HG03095 (cell line): ENCODE measurements around the gene BCDIN3D.

ENCODE experiments used
- ATAC-seq: cut with Tn5 transposase; IDR thresholded peaks from one replicate; pipeline ENCODE4 v1.9.1; 2021; ENCODE audit warnings: moderate library complexity; ENCODE audit not compliant: unreplicated experiment

Gene BCDIN3D

DNA sequence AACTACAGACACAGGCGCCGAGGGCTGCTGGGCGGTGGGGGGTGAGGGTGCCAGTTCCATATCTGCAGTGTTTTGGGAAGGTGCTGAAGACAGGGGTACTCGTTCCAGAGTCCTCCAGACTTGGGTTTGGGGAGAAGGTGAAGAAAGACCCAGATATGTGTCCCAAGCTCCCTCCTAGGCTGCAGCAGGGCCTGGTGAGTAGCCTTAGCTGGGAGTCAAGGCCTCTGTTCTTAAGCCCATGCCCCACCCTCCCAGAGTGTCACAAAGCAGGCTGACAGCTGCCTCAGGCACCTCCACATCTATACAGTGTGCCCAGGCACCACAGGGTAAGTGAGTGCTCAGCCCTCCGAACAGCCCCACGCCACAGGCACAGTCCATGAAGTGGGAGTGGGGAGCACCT is 19.0 kb downstream of the BCDIN3D start:
- no peak for ATAC-seq

DNA sequence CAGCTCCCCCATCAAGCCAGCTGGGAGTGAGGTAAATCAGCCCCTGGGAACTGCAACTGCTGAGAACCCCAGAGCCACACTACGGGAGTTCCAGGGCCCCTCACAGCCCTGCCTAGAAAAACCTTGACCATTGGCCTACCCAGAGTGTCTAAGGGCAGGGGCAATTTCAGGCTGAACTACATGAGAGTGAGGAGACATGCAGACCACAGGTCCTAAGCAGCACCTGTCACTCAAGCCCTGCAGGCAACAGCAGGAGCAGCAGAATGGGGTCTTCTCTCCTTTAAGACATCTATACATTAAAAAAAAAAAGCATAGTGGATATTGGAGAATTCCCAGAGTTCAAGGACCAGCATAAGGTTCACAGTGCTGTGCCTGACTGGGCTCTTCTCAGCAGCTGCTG is 19.6 kb downstream of the BCDIN3D start:
- no peak for ATAC-seq

DNA sequence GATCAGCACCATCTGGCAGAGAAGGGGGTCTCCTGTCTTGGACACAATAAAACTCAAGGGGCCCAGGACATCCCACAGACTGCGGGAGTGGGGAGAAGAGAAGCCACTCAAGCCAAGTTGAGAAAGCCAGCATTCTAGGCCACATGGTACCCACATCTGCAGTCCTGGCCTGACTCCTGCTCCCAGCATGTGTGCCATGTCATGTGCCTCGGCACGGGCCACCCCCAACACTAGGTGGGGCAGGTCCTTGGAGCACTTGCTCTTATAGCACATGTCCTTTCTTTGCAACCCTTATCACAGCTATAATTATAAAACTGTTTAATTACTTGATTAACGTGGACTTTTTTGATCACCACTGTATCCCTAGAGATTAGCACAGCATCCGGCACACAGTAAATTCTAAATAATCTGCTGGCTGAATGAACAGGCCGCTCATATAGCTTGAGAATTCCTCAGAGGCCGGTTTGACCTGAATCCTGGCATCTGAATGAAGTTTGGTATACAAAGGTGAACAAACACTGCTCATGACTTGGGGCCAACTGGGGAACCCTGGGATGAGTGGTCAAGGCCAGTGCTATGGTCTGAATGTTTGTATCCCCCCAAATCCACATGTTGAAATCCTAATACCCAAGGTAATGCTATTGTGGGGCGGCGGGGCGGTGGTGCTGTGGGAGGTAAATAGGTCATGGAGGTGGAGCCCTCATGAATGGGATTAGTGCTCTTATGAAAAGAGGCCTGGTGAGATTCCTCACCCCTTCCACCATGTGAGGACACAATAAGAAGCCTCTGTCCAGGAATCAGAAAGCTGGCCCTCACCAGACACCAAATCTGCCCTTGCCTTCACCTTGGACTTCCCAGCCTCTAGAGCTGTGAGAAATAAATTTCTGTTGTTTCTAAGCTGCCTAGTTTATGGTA is 21.3 kb downstream of the BCDIN3D start:
- no peak for ATAC-seq

DNA sequence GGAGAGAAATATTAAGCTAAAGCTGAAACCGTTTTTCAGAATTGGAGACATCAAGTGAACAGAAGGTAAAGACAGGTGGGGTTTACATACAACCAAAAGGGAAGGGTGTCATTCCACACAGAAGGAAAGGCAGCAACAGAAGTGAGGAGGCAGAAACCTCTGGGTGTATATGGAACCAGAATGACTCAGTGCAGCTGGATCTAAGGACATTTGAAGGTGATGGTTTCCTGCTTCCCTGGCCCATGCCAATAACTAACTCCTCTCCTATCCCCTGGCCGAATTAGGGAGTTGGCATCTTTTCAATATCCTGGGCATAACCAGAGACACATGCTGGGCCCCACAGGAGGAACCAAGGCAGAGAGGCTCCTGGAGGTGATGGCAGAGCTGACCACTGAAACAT is 23.1 kb downstream of the BCDIN3D start:
- ATAC-seq: no peak

DNA sequence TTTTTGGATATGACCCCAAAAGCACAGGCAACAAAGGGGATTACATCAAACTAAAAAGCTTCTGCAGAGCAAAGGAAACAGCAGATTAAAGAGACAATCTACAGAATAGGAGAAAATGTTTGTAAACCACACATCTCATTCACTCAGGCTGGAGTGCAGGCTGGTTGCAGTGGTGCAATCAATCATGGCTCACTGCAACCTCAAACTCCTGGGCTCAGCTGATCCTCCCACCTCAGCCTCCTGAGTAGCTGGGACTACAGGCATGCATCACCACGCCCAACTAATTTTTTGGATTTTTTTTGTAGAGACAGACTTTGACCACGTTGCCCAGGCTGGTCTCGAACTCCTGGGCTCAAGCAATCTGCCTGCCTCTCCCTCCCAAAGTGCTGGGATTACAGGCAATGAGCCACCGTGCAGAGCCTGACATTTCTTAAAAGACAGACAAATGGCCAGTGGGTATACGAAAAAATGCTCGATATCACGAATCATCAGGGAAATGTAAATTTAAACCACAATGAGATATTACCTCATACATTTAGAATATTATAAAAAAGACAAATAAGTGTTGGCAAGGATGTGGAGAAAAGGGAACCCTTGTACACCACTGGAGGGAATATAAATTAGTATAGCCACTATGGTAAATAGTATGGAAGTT is 24.5 kb downstream of the BCDIN3D start:
- no peak for ATAC-seq

DNA sequence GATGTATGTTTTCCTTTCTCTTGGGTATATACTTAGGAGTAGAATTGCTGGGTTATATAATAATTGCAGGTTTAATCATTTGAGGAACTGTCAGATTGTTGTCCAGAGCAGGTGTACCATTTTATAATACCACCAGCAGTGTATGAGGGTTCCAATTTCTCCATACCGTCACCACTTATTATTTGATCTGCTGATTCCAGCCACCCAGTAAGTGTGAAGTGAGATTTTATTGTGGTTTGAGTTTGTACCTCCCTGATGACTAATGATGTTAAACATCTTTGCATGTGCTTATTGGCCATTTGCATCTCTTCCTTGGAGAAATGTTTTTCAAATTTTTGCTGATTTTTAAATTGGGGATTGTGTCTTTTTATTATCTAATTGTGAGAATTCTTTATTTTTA is 29.8 kb downstream of the BCDIN3D start:
- ATAC-seq: no peak

DNA sequence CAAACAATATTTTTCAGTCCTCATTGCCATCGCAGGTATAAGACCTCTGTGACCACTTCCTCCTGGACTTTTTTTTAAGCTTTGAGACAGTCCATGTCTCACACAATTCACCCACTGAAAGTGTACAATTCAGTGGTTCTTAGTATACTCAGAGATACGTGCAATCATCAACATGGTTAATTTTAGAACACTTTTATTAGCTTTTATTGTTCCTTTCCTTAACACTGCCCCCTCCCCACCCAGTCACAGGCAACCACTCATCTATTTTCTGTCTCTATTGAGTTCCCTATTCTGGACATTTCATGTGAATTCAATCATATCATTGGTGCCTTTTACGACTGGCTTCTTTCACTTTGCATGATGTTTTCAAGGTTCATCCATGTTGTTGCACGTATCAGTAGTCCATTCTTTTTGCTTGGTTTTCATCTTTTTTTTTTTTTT is 30.9 kb downstream of the BCDIN3D start:
- no peak for ATAC-seq

DNA sequence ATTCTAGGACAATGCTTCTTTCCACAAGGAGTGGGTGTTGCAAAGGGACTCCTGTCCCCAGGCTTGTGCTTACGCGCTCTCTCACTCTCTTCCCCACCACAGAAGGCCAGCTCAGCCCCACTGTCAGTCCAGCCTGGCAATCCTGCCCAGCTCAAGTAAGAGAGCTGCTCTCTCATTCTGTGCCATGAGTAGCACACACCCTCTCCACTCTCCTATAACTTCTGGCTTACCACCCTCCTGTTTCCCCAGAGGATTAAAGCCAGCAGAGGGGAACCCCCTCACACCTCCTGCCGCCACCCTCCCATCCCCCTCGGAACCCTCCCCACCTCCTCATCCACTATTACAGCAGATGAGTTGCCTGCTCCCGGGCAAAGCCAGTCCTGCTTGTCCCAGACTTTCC is 31.8 kb downstream of the BCDIN3D start:
- no peak for ATAC-seq

DNA sequence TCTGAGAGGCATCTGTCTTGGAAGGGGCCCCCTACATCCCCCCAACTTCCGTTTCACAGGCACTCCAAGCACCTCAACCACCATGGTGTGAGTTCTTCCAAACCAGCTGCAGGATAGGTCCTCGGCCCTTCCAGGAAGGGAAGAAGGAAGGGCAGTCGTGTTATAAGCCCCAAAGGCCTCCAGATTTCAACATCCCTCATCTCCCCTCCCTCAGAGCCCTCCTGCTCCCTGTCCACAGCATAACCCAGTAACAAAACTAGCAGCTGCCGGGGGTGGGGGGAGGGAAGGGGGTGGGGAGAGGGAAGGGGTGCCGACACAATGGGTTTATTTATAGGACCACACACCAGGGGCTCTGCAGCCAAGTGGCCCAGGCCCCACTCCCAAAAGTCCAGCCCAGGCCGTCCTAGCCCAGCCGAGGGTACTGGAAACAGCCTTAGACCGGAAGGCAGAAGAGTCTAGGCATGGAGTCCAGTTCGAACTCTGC is 33.0 kb downstream of the BCDIN3D start:
- ATAC-seq: no peak

DNA sequence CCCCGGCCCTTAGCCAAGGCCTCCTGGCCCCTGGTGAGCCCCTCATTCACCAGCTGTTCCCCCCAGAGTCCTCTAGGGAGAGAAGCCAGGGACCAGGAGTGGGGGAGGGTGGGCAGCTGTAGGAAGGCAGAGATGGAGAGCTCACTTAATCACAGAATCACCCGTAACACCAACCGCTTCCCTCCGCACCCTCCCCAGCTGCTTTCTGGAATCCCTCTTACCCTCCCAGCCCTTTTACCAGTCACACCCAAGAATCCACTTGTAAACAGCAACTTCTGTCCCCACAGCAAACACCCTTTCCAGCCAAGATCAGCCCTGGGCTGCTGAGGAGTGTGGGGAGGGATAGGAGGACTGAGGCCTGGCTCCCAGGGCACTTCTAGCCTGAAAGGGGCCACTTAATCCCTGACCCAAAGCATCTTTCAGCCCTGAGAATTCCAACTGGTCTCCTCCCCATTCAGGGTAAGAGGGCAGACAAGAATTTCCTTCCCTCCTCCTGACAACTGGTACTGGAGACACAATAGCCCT is 33.5 kb downstream of the BCDIN3D start:
- ATAC-seq: no peak

DNA sequence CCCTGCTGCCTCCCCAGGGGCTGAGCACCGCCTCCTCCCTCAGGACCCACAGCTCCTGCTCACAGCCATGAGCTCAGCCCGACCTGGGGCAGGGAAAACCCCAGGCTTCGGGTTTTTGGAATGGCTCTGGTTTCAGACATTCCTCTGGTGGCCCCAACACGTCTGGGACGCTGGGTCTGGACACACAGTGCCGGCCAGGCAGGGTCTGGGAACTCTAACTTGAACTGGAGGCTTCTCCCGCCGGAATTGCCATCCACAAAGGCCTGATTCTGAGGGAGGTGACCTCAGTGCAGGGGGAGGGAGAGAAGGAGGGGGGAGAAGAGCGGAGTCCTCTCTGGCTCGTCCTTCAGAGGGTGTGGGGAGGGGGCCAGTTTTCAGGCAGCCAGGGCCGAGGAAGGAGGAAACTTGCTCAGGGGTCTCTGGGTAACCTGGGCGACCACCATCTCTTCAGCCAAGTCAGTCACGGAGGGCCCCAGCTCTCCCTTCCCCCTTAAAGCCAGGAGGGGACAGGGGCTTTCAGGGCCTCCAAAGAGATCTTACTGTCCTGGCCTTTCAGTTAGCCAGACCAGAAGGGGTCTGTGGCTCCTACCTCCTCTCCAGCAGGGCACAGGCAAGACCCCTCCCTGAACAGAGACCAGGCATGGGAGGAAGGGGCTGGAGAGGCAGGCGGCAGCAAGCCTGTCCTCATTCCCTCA is 34.1 kb downstream of the BCDIN3D start:
- no peak for ATAC-seq

DNA sequence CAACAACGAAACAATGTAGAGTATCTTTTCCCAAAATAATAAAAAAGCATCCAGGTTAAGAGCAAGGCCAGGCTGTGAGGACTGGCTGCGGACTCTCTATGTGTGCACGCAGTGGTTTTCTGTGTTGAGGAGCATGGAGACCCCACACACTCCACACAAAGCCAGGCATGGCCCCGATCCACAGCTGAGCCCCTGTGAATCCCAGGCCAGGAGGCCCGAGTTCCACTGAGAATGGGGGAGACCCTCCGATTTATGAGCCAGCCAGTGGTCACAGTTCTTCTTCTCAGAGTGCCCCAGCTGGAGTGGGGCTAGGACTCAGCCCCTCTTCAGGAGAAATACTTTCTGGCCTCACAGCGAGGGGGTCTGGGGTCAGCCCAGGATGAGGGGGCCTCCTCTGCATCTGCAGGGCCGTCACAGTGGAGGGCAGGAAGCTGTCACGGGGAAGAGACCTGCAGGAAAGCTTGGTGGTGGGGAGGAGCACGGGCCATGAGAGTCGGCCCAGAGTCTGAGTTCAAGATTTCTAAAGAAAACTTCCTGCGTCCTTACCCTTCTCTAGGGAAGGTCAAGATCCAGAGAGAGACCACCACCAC is 34.8 kb downstream of the BCDIN3D start:
- no peak for ATAC-seq

DNA sequence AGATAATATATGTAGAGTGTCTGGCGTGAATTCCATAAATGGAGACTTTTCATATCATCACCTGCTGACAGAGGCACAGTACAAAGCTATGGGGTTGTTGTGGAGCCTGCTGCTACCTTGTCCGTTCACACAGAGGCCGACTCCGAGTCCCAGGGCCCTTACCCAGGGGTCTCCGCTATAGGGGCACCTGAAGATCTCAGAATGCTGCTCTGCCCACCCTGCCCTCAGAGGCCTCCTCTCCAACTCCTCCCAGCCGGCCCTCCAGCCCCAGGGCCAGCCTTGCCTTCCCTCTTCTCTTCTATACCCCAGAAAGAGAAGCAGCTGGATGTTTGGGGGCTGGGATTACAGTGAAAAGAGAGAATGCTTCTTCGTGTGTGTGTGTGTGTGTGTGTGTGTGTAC is 36.0 kb downstream of the BCDIN3D start:
- no peak for ATAC-seq

DNA sequence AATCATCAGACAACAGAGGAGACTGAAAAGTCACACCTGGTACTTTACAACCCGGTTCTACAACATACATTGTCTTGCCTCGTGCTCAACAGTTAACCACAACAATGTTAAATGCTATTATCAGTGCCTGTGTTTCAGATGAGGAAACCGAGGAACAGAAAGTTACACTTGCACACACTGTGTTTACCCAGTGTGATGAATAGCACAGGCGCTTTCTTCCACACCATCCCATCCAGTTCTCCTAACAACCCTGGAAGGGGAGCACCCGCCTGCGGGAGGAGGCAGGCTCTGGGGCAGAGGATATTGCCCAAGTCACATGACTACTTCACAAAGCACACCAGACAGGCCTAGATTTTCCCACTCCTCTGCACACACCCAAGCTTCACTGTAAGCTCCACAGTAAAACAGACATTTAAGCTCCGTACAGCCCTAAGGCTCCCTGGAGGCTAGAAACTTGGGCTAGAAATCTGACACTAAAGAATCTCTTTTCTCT is 36.5 kb downstream of the BCDIN3D start:
- no peak for ATAC-seq

DNA sequence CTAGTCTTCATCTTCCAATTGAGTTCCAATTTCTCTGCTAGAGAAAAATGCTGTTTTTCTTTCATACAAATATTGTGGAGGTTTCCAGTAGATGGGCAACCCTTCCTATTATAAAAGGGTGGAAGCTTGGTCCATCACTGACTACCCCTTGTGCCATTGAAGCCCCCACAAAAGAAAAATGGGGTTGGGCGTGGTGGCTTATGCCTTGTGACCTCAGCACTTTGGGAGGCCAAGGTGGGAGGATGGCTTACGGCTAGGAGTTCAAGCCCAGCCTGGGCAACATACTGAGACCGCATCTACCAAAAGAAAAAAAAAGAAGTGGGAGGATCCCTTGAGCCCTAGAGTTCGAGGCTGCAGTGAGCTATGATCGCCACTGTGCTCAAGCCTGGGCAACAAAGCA is 37.5 kb downstream of the BCDIN3D start:
- ATAC-seq: no peak

DNA sequence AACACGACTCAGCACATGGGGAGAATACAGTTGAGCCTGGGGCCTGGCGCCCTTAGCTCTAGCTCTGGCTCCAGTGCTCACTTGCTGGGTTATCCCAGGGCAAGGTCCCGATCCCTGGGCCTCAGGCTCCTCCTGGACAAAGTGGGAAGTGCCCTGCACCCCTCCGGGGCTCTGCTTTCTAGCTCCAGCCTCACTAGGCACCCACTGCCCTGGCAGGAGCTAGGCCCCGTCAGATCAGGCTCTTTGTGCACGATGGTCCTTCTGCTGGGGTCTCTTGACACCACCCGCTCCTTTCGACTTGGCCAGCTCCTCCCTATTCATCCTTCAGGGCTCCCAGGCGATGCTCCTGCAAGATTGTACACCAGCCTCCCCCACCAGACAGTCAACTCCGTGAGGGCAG is 38.1 kb downstream of the BCDIN3D start:
- no peak for ATAC-seq

DNA sequence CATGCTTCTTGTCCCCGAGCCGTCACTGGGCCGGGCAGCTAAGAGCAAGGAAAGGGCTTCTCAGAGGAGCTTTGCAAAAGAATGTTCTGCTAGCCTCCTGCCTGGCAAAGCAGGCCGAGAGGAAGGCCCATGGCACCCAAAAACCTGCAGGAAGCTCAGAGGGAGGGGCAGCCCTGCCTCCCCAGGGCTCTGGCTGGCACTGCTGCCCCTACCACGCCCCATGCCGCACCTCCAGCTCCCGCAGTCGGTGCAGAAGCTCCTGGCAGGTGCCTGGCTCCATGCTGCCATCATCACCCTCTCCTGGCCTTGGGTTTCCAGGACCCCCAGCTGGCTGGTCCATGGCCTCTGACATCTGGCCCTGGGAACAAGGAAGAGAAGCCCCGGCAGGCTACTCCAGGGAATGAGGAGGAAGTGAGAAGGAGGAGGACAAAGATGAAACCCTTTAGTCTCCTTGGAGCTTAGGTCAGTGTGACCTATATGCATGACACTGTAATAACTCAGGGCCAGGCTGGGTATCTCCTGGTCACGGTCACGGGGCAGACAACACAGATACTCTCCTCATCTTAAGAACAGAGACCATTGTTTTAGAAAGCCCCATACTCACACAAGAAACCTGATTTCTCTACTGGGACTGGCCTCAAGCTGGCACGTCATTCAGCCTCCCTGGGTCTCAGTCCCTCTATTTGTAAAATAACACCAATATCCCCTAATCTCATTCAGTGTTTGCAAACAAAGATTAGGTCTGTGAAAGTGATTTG is 39.0 kb downstream of the BCDIN3D start:
- ATAC-seq: no peak

DNA sequence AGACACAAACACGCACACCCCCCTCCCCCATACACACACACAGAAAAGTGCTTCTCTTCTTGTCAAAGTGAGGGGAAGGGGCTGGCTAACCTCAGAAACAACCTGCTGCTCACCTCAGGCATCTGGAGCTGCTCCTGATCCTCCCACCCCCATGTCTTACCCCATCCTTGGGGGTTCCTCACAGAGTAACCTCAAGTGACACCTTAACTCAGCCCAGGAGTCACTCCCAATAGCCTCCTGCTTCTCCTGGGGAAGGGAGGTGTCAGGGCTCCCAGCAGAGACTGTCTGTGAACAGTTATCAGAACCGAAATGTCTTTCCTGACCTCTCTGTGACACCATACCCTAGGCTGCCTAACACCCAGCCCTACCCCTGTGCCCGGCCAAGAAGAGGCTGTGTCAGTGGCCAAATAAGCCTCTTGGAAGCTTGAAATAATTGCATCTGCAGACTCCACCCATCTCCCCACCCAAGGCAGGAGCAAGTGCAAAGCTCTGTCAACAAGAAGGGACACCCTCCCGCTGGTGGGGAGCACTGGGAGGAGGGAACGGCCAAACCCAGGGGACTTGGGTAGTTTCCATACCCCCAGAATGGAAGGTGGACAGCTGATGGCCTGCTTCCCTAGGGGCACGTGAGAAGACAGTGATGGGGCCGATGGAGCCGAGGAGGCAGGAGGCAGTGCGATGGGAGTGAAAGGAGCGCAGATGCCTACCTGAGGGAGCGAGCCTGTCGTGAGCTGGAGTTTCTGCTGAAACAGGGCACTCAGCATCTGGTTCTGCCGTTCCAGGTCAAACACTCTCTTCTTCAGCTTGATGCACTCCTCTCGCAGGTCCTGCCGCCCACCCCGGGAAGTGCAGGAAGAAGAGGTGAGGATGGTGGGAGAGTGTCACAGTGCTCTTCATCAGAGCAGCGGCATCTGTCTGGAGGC is 41.5 kb downstream of the BCDIN3D start:
- ATAC-seq: no peak
